ENCODE results near the gene ILDR1. TPM values are rescaled to one million over a fixed set of nuclear protein-coding genes. Genes with fewer than 3 reads are reported as not detected.

Gene ILDR1
- total and polyA plus RNA-seq, 2 of the 8 experiments (the other 6 are each of a cell fraction or from before 2014, with no cell fraction given): 1.8 TPM

DNA sequence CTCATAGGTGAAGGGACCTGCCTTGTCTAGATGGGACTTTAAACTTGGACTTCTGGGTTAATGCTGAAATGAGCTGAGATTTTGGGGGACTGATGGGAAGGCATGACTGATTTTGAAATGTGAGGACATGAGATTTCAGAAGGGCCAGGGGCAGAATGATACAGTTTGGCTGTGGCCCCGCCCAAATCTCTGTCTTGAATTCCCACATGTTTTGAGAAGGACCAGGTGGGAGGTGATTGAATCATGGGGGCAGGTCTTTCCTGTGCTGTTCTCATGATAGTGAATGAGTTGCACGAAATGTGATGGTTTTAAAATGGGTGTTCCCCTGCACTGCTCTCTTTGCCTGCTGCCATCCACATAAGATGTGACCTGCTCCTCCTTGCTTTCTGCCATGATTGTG lies 42.8 kb downstream of the ILDR1 start (continued):
- TF ChIP-seq RAD21 (IDR thresholded peaks at IDR 0.05 in 1 of 2, conservative IDR thresholded peaks at IDR 0.05 in 1 of 2; ENCODE audit: low read depth in 2 of 2, low read length in 2 of 2): no peak

Data from H1 (cell line).